HL-60 (cell line): Measurements from ENCODE around the gene WHAMM.
A peak's percentile ranks its signal among the peaks of the same experiment; 100 is the strongest.

Experiments used
- DNase-seq, 2 experiments: peaks; one replicate each; pipeline ENCODE4 v3.0.0-alpha.2; 2010 to 2020; ENCODE audit warnings: low read depth in 1 of 2, low spot score in 1 of 2
- H3K27ac ChIP-seq: fragments of 250-450 bp; sonication (Bioruptor Pico); replicated peaks from 2 replicates; pipeline ENCODE4 v1.5.1; 2020; ENCODE audit warnings: mild to moderate bottlenecking, moderate library complexity
- H3K27me3 ChIP-seq: fragments of 250-450 bp; sonication (Bioruptor Pico); 2 replicates; pipeline ENCODE4 v1.5.1; 2021; ENCODE audit warnings: mild to moderate bottlenecking, moderate library complexity; ENCODE audit not compliant: insufficient read depth, poor library complexity, severe bottlenecking
- H3K4me3 ChIP-seq: replicated peaks from 2 replicates; pipeline ENCODE4 v1.5.1; 2011; ENCODE audit warnings: mild to moderate bottlenecking, control low read depth, low read length; ENCODE audit not compliant: insufficient read depth
- GABPA ChIP-seq: IDR thresholded peaks from 2 replicates; pipeline ENCODE4 v1.6.1; 2012; ENCODE audit warnings: low read depth
- POLR2AphosphoS5 ChIP-seq: IDR thresholded peaks from 2 replicates; pipeline ENCODE4 v1.6.1; 2012; ENCODE audit warnings: low read depth
- REST ChIP-seq: IDR thresholded peaks from 2 replicates; pipeline ENCODE4 v1.6.1; 2012; ENCODE audit warnings: low read depth; ENCODE audit not compliant: insufficient replicate concordance
- SPI1 ChIP-seq: IDR thresholded peaks from 2 replicates; pipeline ENCODE4 v1.6.1; 2012; ENCODE audit warnings: low read depth, mild to moderate bottlenecking, borderline replicate concordance
- TF ChIP-seq, protein P1 (sequence below): IDR thresholded peaks from one replicate; pipeline ENCODE4 v1.5.1; 2011; ENCODE audit warnings: low read length, control low read depth, inconsistent platforms; ENCODE audit not compliant: insufficient read depth

WHAMM gene

DNA sequence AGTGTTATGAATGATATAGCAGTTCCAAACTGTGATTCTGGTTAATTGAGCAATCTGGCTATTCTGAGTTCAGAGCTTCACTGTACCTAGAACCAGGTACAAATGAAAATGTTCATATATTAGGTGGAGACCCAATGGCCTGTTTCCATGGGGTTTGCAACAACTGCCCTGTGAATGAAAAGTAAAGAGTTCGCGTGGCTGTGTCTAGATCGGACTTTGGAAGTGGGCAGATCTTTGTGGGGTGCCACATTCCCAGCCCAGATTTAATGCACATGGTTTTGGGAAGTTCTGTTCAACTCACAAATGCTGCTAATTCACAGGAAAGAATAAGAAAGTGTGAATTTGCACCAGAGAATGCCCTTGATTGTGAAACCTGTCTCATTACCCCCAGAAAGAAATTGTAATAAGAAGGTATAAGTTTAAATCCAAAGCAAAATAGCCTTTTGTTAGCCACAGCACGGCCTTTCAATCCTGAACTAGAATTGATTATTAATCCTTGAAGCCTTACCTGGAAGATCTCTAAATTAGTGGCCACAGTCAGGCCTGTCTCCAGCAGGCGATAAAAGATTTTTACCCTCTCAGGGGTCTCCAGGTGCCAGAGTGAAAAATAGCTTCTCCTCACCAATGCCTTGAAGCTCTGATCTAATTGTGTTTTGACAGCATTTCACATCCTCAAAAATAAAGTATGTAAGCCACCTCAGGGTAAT lies 22.6 kb downstream of the WHAMM start:
- no peak overlapping the region for H3K4me3 ChIP-seq
- no peak for TF ChIP-seq POLR2AphosphoS5
- TF ChIP-seq SPI1, result no peak
- TF ChIP-seq REST, result no peak
- TF ChIP-seq, protein P1, sequence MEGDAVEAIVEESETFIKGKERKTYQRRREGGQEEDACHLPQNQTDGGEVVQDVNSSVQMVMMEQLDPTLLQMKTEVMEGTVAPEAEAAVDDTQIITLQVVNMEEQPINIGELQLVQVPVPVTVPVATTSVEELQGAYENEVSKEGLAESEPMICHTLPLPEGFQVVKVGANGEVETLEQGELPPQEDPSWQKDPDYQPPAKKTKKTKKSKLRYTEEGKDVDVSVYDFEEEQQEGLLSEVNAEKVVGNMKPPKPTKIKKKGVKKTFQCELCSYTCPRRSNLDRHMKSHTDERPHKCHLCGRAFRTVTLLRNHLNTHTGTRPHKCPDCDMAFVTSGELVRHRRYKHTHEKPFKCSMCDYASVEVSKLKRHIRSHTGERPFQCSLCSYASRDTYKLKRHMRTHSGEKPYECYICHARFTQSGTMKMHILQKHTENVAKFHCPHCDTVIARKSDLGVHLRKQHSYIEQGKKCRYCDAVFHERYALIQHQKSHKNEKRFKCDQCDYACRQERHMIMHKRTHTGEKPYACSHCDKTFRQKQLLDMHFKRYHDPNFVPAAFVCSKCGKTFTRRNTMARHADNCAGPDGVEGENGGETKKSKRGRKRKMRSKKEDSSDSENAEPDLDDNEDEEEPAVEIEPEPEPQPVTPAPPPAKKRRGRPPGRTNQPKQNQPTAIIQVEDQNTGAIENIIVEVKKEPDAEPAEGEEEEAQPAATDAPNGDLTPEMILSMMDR, result no peak
- TF ChIP-seq GABPA, result no peak
- no peaks in the 10 kb centered on the region for H3K27me3 ChIP-seq
- peak overlapping the region; percentile 80 for H3K27ac ChIP-seq
- no peak for DNase-seq

GRCh38 chr15:82832601-82833361 lies 23.4 kb downstream of the WHAMM start:
- peak in 1 of 2 experiments; percentile 71 for DNase-seq
- H3K27ac ChIP-seq, result peak overlapping the region; percentile 80
- TF ChIP-seq, protein P1, result no peak
- TF ChIP-seq POLR2AphosphoS5 (no peak), SPI1 (peak; percentile 85; the same call in 1 of the 2 replicates), GABPA (no peak)

DNA sequence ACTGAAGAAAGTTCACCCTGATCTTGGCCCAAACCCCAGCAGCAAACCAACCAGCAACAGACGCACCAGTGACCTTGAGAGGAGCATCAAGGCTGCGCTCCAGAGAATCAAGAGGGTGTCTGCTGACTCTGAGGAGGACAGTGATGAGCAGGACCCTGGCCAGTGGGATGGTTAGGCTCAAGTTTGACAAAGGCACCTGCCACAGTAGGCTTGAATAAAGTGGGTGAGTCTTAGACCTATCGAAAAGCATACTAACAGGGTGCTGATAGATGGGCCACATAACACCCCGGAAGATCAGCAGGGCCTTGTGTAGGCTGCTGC lies 23.9 kb downstream of the WHAMM start:
- peak overlapping the region; percentile 80 for H3K27ac ChIP-seq

More at GRCh38 chr15:82832601-82833361, 23.4 kb downstream of the WHAMM start:
- no peaks in the 10 kb centered on the region for H3K27me3 ChIP-seq
- H3K4me3 ChIP-seq, result no peak overlapping the region

More for the DNA sequence above, 23.9 kb downstream of the WHAMM start:
- no peaks in the 10 kb centered on the region for H3K27me3 ChIP-seq
- no peak for DNase-seq
- TF ChIP-seq POLR2AphosphoS5 (no peak), REST (no peak), GABPA (no peak), SPI1 (no peak)
- TF ChIP-seq, protein P1, result no peak
- H3K4me3 ChIP-seq, result no peak overlapping the region
